ENCODE data around the gene NR5A2. TPM values are rescaled to one million over a fixed set of nuclear protein-coding genes. Genes with fewer than 3 reads are reported as not detected.

Gene NR5A2
- total RNA-seq, 1 donor from 2014 or later, result 0.31 TPM

DNA sequence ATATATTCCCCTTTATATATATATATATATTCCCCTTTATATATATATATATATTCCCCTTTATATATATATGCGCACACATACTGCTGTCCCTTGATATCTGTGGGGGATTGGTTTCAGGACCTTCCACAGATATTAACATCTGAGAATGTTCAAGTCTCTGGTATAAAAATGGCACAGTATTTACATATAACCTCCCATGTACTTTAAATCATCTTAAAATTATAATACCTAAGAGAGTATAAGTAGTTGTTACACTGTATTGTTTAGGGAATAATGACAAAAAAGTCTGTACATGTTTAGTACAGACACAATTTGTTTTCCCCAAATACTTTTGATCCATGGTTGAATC is 45.8 kb downstream of the NR5A2 start:
- DNase-seq, result no peak

DNA sequence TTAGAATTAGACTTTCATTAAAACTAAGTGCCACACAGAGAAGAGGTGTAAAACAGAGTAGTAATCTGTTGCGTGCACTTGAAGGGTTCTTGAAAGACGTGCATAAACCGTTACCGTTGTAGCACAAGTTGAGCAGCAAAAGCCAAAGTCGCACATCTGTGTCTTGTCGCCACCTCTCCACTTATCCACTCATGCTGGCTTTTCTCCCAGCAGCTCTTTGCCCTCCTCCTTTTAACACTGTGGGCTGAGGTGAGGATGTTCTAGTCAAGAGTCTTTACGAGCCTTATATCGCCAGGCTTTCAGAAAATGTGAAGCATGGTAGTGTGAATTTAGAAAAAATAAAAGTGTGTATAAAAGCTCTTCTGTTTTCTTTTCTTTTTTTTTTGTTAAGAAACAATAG is 48.0 kb downstream of the NR5A2 start:
- no peak for DNase-seq

DNA sequence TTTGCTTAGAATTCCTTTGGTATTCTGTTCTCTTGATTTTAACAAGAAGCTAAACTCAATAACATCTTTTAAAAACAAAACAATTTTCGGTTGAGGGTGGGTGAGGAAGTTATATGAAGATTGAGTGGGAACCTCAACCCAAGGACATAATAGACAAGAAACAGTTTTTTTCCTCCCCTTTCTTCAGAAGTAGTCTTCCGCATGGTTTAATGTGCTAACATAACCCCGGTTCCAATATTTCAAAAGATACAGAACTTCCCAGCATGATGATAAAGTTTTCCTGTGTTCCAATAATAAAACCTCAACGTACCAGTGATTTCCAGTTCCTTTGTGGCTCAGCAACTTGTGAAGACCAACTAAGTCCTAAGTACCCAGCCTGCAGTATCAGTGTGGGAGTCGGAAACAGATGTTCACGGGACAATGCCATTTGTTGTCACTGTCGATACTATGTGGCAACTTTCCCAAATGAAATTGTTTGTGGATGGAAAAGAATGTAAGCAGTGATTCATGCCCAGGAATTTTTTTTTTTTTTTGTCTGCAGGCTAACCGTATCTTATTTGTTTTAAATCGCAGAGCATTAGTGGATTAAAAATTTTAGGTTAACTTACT is 48.5 kb downstream of the NR5A2 start:
- DNase-seq, result no peak

DNA sequence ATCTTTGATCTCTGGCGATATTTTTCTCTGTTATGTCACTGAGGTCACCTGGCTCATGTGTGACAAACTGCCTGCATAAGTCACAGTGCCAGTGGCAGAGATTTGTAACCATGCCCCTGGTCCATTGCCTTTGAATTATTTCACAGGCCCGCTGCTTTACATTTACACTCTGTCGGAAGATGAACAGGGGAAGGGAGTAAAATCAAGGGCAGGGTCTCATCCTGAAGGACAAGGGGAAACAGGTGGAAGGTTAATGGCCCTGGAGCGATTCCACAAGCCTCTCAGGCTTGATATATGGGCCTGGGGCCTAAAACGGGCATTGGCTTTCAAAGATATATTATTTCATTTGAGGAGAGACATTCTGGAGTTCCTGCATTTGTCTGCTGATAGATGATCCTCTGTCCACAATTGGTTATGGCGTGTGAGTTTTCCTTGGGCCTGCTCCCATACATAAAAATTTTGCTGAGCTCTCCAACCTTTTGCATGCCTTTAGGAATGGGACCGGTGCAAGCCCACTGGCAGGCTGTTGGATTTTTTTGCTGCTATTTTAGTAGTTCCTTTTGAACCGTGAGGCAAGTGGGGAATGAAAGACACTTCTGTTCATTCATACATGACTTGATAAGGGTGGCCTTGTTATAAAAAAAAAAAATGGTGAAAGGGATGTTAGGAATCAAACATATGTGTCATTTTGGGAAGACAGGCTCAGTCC is 51.9 kb downstream of the NR5A2 start:
- no peak for DNase-seq

DNA sequence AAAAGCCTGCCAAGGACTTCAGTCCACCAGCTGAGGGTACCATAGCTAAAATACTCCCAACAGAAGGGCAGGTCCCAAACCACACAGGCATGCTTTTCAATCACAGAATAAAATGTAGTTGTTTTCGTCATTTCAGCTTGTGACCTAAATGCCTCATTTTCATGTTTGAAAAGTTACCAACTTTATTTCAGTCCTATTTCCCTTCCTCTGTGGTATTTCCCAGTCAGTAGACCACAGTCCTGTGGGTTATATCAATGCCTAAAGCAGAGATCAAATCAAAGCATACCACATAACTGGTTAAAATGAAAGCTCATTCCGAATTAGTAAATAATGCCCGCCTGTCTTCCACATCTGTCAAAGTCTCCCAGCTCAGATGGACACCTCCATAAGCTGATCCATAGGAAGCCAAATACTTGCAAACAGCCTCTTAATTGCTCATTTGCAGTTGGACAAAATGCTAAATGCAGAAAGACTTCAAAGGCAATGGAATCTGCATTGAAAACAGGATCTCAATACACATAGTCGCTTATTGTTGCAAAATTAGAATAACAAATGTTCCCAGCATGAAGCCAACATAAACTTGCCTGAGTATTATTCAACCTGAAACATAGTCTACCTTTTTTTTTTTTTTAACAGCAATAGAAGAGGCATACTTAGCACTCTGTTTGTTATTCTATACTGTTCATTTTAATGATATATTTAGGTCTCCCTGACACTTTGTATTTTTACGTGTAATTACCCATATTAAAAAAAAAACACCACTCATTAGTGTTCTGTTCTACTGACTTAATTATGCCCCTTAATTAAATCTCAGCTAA is 53.9 kb downstream of the NR5A2 start:
- DNase-seq, result no peak

DNA sequence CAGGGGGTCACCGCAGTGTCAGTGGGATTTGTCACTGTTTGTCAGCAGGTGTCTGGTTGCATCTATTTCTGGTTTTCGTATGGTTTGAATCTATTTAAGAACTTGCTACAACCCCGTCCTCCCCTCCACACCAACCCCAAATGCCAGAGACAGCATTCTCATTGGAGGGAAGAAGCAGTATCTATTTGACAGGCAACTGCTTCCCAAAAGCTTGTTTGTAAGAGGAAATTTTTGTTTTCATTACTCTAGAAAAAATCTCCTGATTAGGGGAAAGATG is 54.4 kb downstream of the NR5A2 start:
- DNase-seq, result no peak

DNA sequence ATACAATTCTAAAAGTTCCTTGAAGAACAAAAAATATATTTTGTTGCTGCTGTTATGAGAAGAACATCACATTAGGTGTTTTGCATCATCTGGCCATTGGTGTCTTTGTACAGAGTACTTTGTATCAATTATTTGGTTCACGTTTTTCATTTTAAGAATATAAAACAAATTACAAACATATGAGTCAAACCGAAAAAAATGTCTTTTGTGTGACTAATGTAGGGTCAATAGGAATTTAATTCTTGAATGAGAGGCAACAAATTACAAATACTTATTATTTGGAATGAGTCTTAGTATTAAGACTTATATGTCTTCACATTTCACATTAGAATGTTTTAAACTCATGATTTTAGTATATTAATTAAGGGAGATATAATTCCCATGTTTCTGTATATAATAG is 54.8 kb downstream of the NR5A2 start:
- no peak for DNase-seq

DNA sequence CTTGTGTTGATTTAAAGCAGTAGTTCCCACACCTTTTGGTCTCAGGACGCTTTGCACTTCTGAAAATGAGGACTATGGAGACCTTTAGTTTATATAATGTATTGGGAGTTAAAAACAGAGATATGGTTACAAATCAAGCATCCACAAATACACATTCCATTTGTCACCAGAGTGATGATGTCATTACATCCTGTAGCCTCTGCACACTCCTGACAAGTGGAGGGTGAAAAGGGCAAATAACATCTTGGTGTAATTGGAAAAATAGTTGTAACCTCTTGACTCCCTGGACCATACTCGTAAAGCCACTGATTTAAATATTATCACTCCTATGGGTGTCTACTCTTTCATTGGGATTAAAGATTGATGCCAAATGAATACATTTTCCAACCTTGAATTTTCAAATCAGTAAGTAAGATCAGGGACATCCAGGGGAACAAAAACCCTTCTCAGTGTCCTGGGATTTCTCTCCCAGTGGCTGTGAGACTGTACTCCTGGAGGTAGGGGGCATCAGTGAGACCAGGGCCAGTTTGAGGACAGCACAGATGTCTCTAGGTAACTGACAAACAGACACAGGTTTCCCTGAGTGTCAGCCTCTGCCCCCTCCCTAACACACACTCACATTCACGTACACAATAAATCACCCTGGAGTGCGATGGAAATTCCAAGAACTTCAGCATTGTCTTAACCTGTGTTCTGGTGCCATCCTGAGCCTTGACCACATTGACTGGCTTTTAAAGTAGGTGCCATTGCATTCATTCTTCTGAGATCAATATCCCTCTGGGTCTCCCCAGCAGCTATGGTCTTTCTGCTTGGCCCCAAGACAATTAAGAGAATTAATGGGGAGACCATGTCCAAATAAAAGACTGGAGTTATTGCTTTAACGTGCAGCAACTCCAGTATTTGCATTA is 63.0 kb downstream of the NR5A2 start:
- no peak for DNase-seq

DNA sequence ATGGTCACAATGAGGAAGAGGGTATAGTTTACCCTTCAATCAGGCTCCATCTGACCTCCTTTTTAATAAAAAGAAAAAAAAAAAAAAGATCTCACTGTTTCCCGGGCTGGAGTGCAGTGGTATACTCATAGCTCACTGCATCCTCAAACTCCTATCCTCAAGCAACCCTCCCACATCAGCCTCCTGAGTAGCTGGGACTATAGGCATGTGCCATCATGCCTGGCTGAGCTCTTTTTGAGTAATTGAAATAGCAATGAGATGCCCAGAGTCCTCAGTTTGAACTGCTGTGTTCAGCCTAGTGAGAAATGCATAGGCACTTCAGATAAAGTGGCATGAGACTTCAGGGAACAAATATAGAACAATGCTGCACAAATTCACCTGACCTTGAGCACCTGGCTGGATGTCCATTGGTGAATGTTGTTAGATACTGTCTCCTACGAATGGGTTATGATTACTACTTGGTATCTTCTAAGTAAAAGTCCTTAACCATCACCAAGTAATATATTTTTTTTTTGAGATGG is 67.6 kb downstream of the NR5A2 start:
- no peak for DNase-seq

DNA sequence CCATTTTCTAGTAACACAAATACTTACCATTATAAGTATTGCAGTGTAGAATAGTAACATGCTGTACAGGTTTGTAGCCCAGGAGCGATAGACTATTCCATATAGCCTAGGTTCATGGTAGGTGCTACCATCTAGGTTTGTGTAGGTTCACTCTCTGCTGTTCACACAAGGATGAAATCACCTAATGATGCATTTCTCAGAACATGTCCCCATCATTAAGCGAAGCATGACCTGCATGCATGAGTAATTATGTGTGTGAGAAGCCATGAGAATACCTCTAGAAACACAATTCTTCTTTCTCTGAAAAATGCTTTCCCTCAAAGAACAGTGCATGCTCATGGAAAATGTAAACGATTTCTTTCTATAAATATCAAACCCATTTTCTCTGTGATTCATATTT is 69.3 kb downstream of the NR5A2 start:
- DNase-seq, result no peak

DNA sequence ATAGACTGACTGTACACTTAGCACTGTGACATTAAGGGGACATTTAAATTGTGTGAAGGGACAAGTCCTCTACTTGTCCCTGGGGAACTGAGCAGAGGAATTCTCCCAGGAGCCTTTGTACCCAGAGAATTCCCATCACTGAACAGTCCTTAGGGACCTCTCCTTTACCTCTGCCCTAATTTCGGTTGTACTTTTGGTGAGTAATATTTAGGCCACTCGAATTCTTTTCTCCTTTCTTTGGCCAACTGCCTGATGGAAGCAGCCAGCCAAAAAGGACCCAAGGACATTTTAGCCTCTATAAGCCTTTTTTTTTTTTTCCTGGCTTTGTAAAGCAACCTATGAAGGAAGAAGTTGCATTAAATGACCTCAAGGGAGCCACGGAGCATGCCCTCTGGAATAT is 71.5 kb downstream of the NR5A2 start:
- no peak for DNase-seq

DNA sequence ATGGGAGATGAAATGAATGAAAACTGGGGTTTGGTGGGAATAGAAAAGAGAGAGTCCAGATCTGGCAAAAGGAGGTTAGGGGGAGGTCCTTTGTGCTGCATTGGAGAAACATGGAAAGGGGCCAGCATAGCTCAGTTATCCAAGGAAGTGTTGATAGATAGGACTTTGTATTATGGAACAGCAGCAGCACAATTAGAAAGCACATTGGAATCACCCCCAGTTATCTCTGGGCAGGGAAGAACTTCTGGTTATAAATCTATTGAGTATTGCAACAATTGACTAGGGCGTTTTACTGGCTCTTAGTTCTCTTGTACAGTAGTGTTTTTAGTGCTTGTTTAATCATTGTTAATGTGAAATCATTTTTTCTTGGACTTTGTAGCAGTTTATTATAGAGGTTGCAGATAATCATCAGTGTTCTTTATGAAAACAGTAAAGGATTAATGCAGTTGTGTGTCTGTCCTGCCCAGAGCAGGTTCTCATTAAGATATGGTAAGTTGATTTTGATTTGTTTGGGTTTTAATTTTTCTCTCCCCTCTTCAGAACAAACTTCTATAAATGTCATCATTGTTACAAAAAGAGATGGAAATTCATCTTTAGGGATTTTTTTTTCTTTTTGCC is 76.6 kb downstream of the NR5A2 start:
- DNase-seq, result no peak

DNA sequence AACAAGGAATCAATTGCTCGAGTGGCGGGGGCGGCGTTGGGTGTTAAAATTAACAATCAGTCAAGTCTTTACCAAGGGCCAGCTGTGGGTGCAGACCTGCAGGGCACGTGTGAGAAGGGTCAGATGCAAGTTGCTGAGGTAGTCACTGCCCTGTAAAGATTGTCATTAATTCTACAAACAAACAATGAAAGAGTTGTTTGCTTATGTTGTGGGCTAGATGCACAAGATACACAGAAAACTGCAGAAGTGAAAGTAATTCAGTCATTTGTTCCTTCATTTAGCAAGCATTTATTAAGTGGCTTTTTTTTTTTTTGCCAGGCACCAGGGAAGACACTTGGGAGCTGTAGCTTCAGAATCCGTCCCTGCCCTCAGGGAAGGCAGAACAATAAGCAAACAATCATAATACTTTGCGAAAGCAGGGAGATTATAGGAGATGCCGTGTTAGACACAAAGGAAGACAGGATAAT is 79.5 kb downstream of the NR5A2 start:
- no peak for DNase-seq

DNA sequence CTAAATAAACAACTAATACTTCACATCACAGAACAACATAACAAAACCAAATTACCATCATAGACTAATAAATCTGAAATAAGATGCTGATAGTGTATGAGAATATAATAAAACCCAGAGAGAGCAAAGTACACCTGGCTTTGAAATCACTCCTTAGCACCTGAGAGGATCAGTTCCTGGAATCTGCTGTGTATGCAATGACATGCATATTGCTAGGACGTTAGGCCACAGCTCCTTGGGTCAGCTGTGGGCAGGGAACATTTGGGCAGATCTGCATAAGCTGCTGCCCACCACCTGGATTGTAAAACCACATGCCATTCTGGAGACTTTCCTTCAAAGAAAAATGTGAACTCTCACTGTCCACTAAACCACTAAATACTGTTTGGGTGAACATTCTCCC is 81.1 kb downstream of the NR5A2 start:
- no peak for DNase-seq

DNA sequence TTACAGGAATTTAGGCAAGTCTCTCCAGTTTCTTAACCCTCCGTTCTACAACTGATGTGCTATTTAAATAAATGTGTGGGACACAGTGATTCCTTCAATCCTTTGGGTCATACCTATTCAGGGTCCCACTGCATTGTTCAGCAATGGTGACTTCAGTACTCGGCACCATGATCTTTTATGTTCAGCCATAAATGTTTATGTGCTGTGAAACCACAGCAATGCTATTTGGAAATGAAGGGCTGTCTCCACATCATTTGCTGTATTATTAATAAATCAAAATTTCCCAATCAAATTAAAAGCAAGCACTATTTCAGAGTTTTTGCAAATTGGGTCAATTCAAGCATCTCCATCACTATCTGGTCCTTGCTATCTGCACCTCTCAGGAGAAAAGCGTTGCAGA is 84.8 kb downstream of the NR5A2 start:
- no peak for DNase-seq

DNA sequence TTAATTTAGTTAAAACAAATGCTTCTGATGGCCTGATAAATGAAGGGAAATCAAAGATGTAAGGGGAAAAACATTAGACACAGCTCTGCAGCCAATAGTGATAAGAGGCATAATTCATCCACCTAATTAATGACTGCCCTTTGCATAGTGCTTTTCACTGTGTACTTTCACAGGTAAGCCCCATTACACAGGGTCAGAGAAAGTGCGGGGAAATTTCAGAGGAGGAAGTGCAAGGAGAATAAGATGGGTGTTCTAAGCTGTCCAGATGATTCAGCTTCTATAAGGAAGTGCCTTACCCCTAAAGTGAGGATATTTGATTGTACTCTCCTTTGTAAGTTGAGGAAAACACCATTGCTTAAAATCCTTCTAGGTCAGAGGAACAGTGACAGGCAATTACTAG is 88.0 kb downstream of the NR5A2 start:
- DNase-seq, result no peak

DNA sequence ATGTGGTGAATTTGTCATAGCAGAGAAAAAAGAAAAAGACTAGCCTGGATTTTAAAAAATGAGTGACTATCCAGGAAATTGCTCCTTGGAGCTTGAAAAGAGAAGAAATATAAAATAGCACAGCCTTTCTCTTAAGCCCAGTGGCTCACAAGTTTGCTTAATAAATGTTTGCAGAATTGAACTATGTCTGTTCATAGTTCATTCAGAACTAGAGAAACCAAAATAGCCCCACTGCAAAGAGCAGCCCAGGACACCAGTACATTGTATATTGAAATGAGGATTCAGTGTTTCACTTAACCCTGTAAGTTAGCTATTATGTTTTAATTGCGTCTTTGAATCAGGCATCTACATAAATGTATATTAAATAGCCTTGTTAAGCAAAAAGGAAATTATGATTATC is 88.8 kb downstream of the NR5A2 start:
- no peak for DNase-seq

DNA sequence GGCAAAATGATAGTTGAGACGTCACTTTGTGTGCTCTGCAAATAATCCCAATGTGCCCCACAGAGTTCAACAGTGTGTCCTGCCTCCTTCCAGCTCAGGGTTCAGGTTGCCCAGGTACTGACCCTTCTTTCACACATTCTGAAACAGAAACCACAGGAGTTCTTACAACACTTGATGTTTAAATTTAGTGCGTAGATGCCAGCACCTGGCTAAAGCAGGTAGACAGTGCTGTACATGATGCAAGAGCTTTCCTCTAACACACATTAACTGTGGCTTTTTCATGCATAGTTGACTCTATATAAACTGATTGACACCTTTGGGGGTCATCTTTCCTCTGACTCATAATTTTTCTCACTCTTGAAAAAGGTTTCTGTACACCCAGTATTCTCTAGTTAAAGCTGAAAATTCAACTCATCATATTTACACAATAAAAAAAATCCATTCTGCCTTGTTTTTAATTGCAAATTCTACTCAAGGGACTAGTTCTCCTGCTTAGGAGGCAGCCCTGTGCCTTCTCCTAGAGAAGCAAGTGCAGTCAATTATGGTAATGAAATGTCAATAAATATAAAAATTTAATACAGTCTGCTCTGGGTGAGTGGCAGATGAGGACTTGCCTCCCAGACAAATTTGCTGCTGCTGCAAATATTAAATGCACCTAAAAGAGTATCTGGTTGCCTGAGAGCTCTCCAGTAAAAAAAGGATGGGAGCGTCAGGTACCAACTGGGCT is 91.4 kb downstream of the NR5A2 start:
- no peak for DNase-seq

DNA sequence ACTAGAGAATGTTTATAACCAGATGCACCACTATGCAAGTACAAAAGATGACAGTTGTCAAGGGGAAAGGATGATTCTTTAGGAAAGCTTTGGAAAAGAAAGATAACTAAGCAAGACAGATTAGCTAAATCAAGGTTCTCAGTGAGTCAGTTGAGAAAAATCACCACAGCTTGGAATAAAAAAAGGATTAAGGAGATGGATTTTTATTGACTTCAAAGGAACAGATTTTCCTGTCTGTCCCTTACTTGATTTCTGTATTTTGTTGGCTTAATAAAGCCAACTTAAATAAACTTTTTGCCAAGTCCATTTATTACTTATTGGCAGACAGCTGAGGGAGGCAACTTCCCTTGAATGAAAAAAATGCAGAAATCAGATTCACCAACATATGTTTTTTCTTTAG is 93.9 kb downstream of the NR5A2 start:
- no peak for DNase-seq

DNA sequence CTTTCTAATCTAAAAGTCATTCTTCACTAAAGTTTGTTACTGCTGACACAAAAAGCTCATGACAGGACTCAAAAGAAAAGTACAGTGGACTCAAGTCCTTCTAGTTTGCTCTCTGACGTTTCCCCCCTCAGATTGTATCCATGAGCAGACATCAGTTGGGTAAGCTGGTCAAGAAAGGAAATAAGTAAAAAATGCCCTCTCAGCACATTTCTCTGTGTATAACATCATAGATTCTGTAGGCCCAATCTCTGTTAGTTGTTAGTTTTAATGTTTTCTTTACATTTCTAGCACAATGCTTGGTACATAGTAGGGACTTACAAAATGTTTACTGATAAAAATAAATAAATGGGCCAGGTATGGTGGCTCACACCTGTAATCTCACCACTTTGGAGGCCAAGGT is 96.8 kb downstream of the NR5A2 start:
- DNase-seq, result no peak

DNA sequence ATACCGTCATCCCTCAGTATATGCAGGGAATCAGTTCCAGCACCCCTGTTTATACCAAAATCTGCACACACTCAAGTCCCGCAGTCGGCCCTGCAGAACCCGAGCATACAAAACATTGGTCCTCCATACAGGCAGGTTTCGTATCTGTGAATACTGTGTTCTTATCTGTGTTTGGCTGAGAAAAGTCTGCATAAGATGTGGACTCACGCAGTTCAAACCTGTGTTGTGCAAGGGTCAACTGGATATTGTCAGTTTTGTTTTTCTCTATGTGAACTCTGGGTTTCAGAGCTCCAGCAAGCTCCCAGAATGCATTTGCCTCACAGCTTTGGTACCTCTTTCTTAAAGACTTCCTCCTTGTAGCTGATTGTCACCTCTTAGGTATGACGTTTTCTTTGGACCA is 100.6 kb downstream of the NR5A2 start:
- DNase-seq, result no peak

Measured in occipital lobe (tissue), 2 donors.